ENCODE measurements around the gene SEMA4D. TPM values are rescaled to one million over a fixed set of nuclear protein-coding genes. Genes with fewer than 3 reads are reported as not detected.

The SEMA4D gene
- total and polyA plus RNA-seq, 2 of the 13 experiments (the other 11 are each of a cell fraction or from before 2014, with no cell fraction given), result 0.13 to 0.16 TPM

DNA sequence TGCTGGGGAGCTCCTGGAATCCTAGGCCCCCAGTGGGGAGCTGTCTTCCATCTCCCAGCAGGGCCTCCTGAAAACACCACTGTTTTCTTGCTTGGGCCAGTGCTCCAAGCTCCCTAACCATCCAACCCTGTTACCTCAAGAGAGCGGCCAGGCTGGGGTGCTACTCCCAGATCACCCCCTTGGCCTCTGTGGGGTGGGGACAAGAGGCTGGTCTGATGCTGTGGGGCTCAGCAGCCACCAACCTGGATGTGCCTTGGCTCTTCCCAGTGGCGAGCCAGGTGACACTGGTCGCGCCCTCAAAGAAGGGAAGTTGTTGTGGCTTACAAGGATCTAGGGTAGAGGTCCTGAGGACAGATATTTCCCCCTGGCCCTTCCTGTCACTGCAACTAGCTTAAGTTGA is 130.6 kb downstream of the SEMA4D start:
- intact Hi-C loops (cut with micrococcal nuclease; ENCODE audit: unreplicated experiment) (no loop called here), in situ Hi-C loops (cut with HindIII; ENCODE audit: extremely low pct_ligation_motif_present, low pct_unique_long_range_greater_than_20kb) (no loop called here)
- Histone ChIP-seq H3K36me3 (replicated peaks in 1 of 2; ENCODE audit: control insufficient read depth in 1 of 2, insufficient read depth in 2 of 2, low read length in 2 of 2) (no peaks in the 10 kb centered on the region; a peak in 1 of 5 replicates), H3K9ac (ENCODE audit: insufficient read depth, low read depth, low read length) (no peak overlapping the region), H3K4me3 (replicated peaks in 1 of 3; ENCODE audit: insufficient read depth in 1 of 3, low read depth in 2 of 3, low read length in 3 of 3) (no peak overlapping the region), H3K9me3 (ENCODE audit: low read length) (no peaks in the 10 kb centered on the region), H3K27ac (ENCODE audit: extremely low read length, insufficient read depth, low read length) (no peak overlapping the region), H2AFZ (ENCODE audit: low read length) (no peak overlapping the region), H3K79me2 (ENCODE audit: insufficient read depth, low read length) (no peaks in the 10 kb centered on the region), H3K4me1 (ENCODE audit: insufficient read depth, low read length) (peaks cover 51% of the 10 kb centered on the region), H4K20me1 (ENCODE audit: insufficient read depth, low read length) (no peaks in the 10 kb centered on the region), H3K27me3 (ENCODE audit: control insufficient read depth in 1 of 2, insufficient read depth in 2 of 2, low read length in 2 of 2) (peaks cover 0 to 4% of the 10 kb centered on the region in 2 experiments; a peak in 1 of 5 replicates), H3K4me2 (ENCODE audit: low read depth, low read length) (no peak overlapping the region)
- CTCF ChIA-PET (ENCODE audit: low intra/inter-chr PET ratio, low total read pairs), result no interaction called here
- 80% methylated on average over 1 of the region's 4 CpGs for WGBS (ENCODE audit: low lambda C conversion rate)
- BruUV-seq (replicated peaks), result no TSS peak
- DNase-seq (ENCODE audit: low spot score) (no peak), ATAC-seq (no peak), FAIRE-seq (no peak)
- TF ChIP-seq ZNF496 (CRISPR knock-in tag; IDR thresholded peaks at IDR 0.05; ENCODE audit: insufficient replicate concordance), result no peak
- TF ChIP-seq ZNF30 (CRISPR knock-in tag; IDR thresholded peaks at IDR 0.05), result no peak
- no peak for TF ChIP-seq HNRNPH1 (optimal IDR thresholded peaks at IDR 0.05; ENCODE audit: low read depth, low read length)
- POLR2A ChIA-PET, result no interaction called here

DNA sequence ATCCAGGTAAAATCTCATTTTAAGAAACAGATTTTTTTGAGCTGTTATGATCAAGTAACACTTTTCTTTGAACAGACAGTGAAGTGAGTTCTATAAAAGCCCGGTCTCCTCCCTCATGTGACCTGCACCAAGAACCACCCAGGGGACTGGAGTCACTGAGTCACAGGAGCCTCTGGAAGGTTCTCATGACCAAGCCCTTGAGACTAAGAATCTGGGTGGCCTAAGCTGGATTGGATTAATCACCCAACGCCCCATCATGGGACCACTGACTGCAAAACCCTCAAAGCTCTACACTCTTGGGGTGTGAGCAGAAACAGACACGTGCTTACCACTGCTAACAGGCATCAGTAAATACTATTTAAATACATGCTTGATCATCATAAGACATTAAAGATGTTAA is 131.2 kb downstream of the SEMA4D start:
- Histone ChIP-seq H3K9me3 (ENCODE audit: low read length) (no peaks in the 10 kb centered on the region), H3K36me3 (replicated peaks in 1 of 2; ENCODE audit: control insufficient read depth in 1 of 2, insufficient read depth in 2 of 2, low read length in 2 of 2) (peaks cover 2 to 4% of the 10 kb centered on the region in 2 experiments; a peak in 4 of 5 replicates), H3K27me3 (ENCODE audit: control insufficient read depth in 1 of 2, insufficient read depth in 2 of 2, low read length in 2 of 2) (peaks cover 0 to 4% of the 10 kb centered on the region in 2 experiments; a peak in 1 of 5 replicates), H3K4me1 (ENCODE audit: insufficient read depth, low read length) (peaks cover 51% of the 10 kb centered on the region), H3K4me2 (ENCODE audit: low read depth, low read length) (no peak overlapping the region), H3K79me2 (ENCODE audit: insufficient read depth, low read length) (no peaks in the 10 kb centered on the region), H4K20me1 (ENCODE audit: insufficient read depth, low read length) (no peaks in the 10 kb centered on the region), H3K27ac (ENCODE audit: extremely low read length, insufficient read depth, low read length) (no peak overlapping the region), H3K9ac (ENCODE audit: insufficient read depth, low read depth, low read length) (no peak overlapping the region), H3K4me3 (replicated peaks in 1 of 3; ENCODE audit: insufficient read depth in 1 of 3, low read depth in 2 of 3, low read length in 3 of 3) (no peak overlapping the region), H2AFZ (ENCODE audit: low read length) (no peak overlapping the region)
- BruUV-seq (replicated peaks), result no TSS peak
- no peak for FAIRE-seq
- in situ Hi-C loops (cut with HindIII; ENCODE audit: extremely low pct_ligation_motif_present, low pct_unique_long_range_greater_than_20kb) (no loop called here), intact Hi-C loops (cut with micrococcal nuclease; ENCODE audit: unreplicated experiment) (no loop called here)
- ChIA-PET CTCF (ENCODE audit: low intra/inter-chr PET ratio, low total read pairs) (no interaction called here), POLR2A (no interaction called here)
- no peak for ATAC-seq
- 80% methylated on average over 3 of the region's 3 CpGs for WGBS (ENCODE audit: low lambda C conversion rate)
- no peak for DNase-seq (ENCODE audit: low spot score)
- TF ChIP-seq TOPORS (CRISPR knock-in tag; IDR thresholded peaks at IDR 0.05), result no peak
- TF ChIP-seq, protein P1, sequence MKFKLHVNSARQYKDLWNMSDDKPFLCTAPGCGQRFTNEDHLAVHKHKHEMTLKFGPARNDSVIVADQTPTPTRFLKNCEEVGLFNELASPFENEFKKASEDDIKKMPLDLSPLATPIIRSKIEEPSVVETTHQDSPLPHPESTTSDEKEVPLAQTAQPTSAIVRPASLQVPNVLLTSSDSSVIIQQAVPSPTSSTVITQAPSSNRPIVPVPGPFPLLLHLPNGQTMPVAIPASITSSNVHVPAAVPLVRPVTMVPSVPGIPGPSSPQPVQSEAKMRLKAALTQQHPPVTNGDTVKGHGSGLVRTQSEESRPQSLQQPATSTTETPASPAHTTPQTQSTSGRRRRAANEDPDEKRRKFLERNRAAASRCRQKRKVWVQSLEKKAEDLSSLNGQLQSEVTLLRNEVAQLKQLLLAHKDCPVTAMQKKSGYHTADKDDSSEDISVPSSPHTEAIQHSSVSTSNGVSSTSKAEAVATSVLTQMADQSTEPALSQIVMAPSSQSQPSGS (CRISPR knock-in tag; IDR thresholded peaks at IDR 0.05), result no peak
- no peak for TF ChIP-seq FOXK2 (IDR thresholded peaks at IDR 0.05)
- TF ChIP-seq ZFAT (CRISPR knock-in tag; conservative IDR thresholded peaks at IDR 0.05), result no peak
- TF ChIP-seq PHF20 (CRISPR knock-in tag; IDR thresholded peaks at IDR 0.05), result no peak
- no peak for TF ChIP-seq MIXL1 (CRISPR knock-in tag; IDR thresholded peaks at IDR 0.05)
- TF ChIP-seq DMAP1 (CRISPR knock-in tag; IDR thresholded peaks at IDR 0.05), result no peak
- TF ChIP-seq, protein P2, sequence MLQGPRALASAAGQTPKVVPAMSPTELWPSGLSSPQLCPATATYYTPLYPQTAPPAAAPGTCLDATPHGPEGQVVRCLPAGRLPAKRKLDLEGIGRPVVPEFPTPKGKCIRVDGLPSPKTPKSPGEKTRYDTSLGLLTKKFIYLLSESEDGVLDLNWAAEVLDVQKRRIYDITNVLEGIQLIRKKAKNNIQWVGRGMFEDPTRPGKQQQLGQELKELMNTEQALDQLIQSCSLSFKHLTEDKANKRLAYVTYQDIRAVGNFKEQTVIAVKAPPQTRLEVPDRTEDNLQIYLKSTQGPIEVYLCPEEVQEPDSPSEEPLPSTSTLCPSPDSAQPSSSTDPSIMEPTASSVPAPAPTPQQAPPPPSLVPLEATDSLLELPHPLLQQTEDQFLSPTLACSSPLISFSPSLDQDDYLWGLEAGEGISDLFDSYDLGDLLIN (CRISPR knock-in tag; IDR thresholded peaks at IDR 0.05; ENCODE audit: borderline replicate concordance), result no peak
- TF ChIP-seq NFE2L2 (IDR thresholded peaks at IDR 0.05; ENCODE audit: low read length), result no peak
- no peak for TF ChIP-seq ZNF629 (CRISPR knock-in tag; conservative IDR thresholded peaks at IDR 0.05)
- TF ChIP-seq NR2F1 (CRISPR knock-in tag; IDR thresholded peaks at IDR 0.05), result no peak
- TF ChIP-seq FOXC1 (CRISPR knock-in tag; IDR thresholded peaks at IDR 0.05; ENCODE audit: borderline replicate concordance), result no peak
- TF ChIP-seq ARNT2 (CRISPR knock-in tag; IDR thresholded peaks at IDR 0.05; ENCODE audit: low read depth), result no peak
- no peak for TF ChIP-seq NCOA2 (CRISPR knock-in tag; IDR thresholded peaks at IDR 0.05)
